ENCODE data around the gene LAMA2.
A peak's percentile ranks its signal among the peaks of the same experiment; 100 is the strongest.

LAMA2 gene

GRCh38 chr6:128882991-128883611 lies at the start of gene LAMA2:
Gene LAMA2, plus strand, starts transcription at chr6:128883138. Its CDS starts 108 bp downstream, at chr6:128883246.
- DNase-seq (ENCODE audit: low spot score): peak; percentile 3

- DNase-seq (ENCODE audit: low spot score): no peak
Measured at GRCh38 chr6:128836761-128837160, 46.2 kb upstream of the LAMA2 start.

- no peak for DNase-seq (ENCODE audit: low spot score)
Measured at GRCh38 chr6:128841518-128841917, 41.4 kb upstream of the LAMA2 start.

- no peak for DNase-seq (ENCODE audit: low spot score)
Measured at GRCh38 chr6:128844598-128844997, 38.3 kb upstream of the LAMA2 start.

- DNase-seq (ENCODE audit: low spot score): no peak
Measured at GRCh38 chr6:128847431-128848210, 35.3 kb upstream of the LAMA2 start.

GRCh38 chr6:128848212-128848935 lies 34.6 kb upstream of the LAMA2 start:
- DNase-seq (ENCODE audit: low spot score): no peak

GRCh38 chr6:128855581-128856085 lies 27.3 kb upstream of the LAMA2 start:
- no peak for DNase-seq (ENCODE audit: low spot score)

- DNase-seq (ENCODE audit: low spot score): no peak
Measured at GRCh38 chr6:128857806-128858205, 25.1 kb upstream of the LAMA2 start.

GRCh38 chr6:128860782-128861181 lies 22.2 kb upstream of the LAMA2 start:
- DNase-seq (ENCODE audit: low spot score): no peak

GRCh38 chr6:128863983-128864382 lies 19.0 kb upstream of the LAMA2 start:
- no peak for DNase-seq (ENCODE audit: low spot score)

- no peak for DNase-seq (ENCODE audit: low spot score)
Measured at GRCh38 chr6:128870746-128871145, 12.2 kb upstream of the LAMA2 start.

- DNase-seq (ENCODE audit: low spot score): no peak
Measured at GRCh38 chr6:128874863-128875262, 8.1 kb upstream of the LAMA2 start.

GRCh38 chr6:128882560-128882959 lies 378 bp upstream of the LAMA2 start:
- no peak for DNase-seq (ENCODE audit: low spot score)

GRCh38 chr6:128883906-128884305 lies 968 bp downstream of the LAMA2 start:
- no peak for DNase-seq (ENCODE audit: low spot score)

- DNase-seq (ENCODE audit: low spot score): no peak
Measured at GRCh38 chr6:128885381-128885780, 2.4 kb downstream of the LAMA2 start.

GRCh38 chr6:128886706-128887105 lies 3.8 kb downstream of the LAMA2 start:
- DNase-seq (ENCODE audit: low spot score): no peak

GRCh38 chr6:128888444-128889175 lies 5.7 kb downstream of the LAMA2 start:
- no peak for DNase-seq (ENCODE audit: low spot score)

GRCh38 chr6:128889870-128890269 lies 6.9 kb downstream of the LAMA2 start:
- DNase-seq (ENCODE audit: low spot score): no peak

GRCh38 chr6:128892079-128892478 lies 9.1 kb downstream of the LAMA2 start:
- DNase-seq (ENCODE audit: low spot score): no peak

GRCh38 chr6:128899341-128900050 lies 16.6 kb downstream of the LAMA2 start:
- no peak for DNase-seq (ENCODE audit: low spot score)

- DNase-seq (ENCODE audit: low spot score): no peak
Measured at GRCh38 chr6:128903715-128904114, 20.8 kb downstream of the LAMA2 start.

All from cerebellar cortex (tissue), 1 donor.